HepG2 (cell line): ENCODE data around the gene WDR18. TPM values are rescaled to one million over a fixed set of nuclear protein-coding genes. Genes with fewer than 3 reads are reported as not detected.

ENCODE experiments used
- ATM ChIP-seq: fragments of 450-650 bp; IDR thresholded peaks from 2 replicates; pipeline ENCODE4 v1.7.1; 2017; ENCODE audit warnings: mild to moderate bottlenecking, borderline replicate concordance
- HES4 ChIP-seq: sonication (generic); formaldehyde crosslinking; IDR thresholded peaks from 2 replicates; pipeline ENCODE4 v1.9.0; 2021; ENCODE audit warnings: mild to moderate bottlenecking, missing genetic modification reagents, borderline replicate concordance
- HHEX ChIP-seq: IDR thresholded peaks from 2 replicates; pipeline ENCODE4 v1.6.1; 2016; ENCODE audit warnings: control low read depth
- HMG20B ChIP-seq: conservative IDR thresholded peaks from 2 replicates; pipeline ENCODE4 v1.6.1; 2016; ENCODE audit warnings: missing genetic modification reagents, missing compliant biosample characterization
- JARID2 ChIP-seq: sonication (generic); formaldehyde crosslinking; IDR thresholded peaks from 2 replicates; pipeline ENCODE4 v1.8.1; 2023; ENCODE audit warnings: missing genetic modification reagents, inconsistent platforms; ENCODE audit not compliant: insufficient replicate concordance
- MEF2D ChIP-seq: sonication (generic); formaldehyde crosslinking; IDR thresholded peaks from 2 replicates; pipeline ENCODE4 v1.5.1; 2020; ENCODE audit warnings: mild to moderate bottlenecking, missing genetic modification reagents
- NFIC ChIP-seq: IDR thresholded peaks from 2 replicates; pipeline ENCODE4 v1.6.1; 2012; ENCODE audit warnings: mild to moderate bottlenecking, low read length, inconsistent platforms
- NPAS2 ChIP-seq: sonication (generic); formaldehyde crosslinking; IDR thresholded peaks from 2 replicates; pipeline ENCODE4 v1.8.0; 2022; ENCODE audit warnings: mild to moderate bottlenecking, missing genetic modification reagents, borderline replicate concordance
- REXO4 ChIP-seq: sonication (generic); formaldehyde crosslinking; IDR thresholded peaks from 2 replicates; pipeline ENCODE4 v1.8.0; 2022; ENCODE audit warnings: missing genetic modification reagents, mild to moderate bottlenecking, borderline replicate concordance
- SIN3B ChIP-seq: fragments of 150-350 bp; IDR thresholded peaks from 2 replicates; pipeline ENCODE4 v1.6.1; 2014; ENCODE audit warnings: low read length
- ZC3H13 ChIP-seq: sonication (generic); formaldehyde crosslinking; IDR thresholded peaks from 2 replicates; pipeline ENCODE4 v1.8.1; 2023; ENCODE audit warnings: mild to moderate bottlenecking, missing genetic modification reagents, moderate library complexity
- ZNF510 ChIP-seq: sonication (generic); formaldehyde crosslinking; IDR thresholded peaks from 2 replicates; pipeline ENCODE4 v1.4.0; 2020; ENCODE audit warnings: low read depth, mild to moderate bottlenecking, missing genetic modification reagents
- ZNF530 ChIP-seq: sonication (generic); formaldehyde crosslinking; IDR thresholded peaks from 2 replicates; pipeline ENCODE4 v1.5.0; 2020; ENCODE audit warnings: low read depth, mild to moderate bottlenecking, missing genetic modification reagents
- ZNF563 ChIP-seq: sonication (generic); formaldehyde crosslinking; IDR thresholded peaks from 2 replicates; pipeline ENCODE4 v1.8.0; 2022; ENCODE audit warnings: mild to moderate bottlenecking, moderate library complexity, missing genetic modification reagents
- ZNF619 ChIP-seq: sonication (generic); formaldehyde crosslinking; IDR thresholded peaks from 2 replicates; pipeline ENCODE4 v1.4.0; 2020; ENCODE audit warnings: mild to moderate bottlenecking, missing genetic modification reagents
- ZNF7 ChIP-seq: IDR thresholded peaks from 2 replicates; pipeline ENCODE4 v1.6.1; 2016; ENCODE audit warnings: missing biosample characterization, missing genetic modification reagents
- ZNF724P ChIP-seq: sonication (generic); formaldehyde crosslinking; IDR thresholded peaks from 2 replicates; pipeline ENCODE4 v1.8.0; 2022; ENCODE audit warnings: missing genetic modification reagents, borderline replicate concordance
- ZNF776 ChIP-seq: sonication (generic); formaldehyde crosslinking; IDR thresholded peaks from 2 replicates; pipeline ENCODE4 v1.4.0; 2020; ENCODE audit warnings: mild to moderate bottlenecking, missing genetic modification reagents
- polyA plus RNA-seq, 8 experiments: library from polyadenylated mRNA; depleted of rRNA in 3 of 8; stranded (reverse) in 7 of 8; unstranded in 1 of 8; fragments of >200 nt; fragmentation: Illumina TruSeq in 4 of 8; extraction: Trizol in 4 of 8; gene quantifications; 2 replicates each; pipeline versions ENCODE4 v1.2.1 to v1.2.3, GENCODE V29; 2011 to 2016; ENCODE audit warnings: low read depth in 4 of 8, missing spikeins in 1 of 8, mixed read lengths in 1 of 8; ENCODE audit not compliant: insufficient read depth in 1 of 8
- total RNA-seq, 5 experiments: library from RNA; depleted of rRNA; stranded (reverse); fragments of >200 nt; fragmentation: Illumina TruSeq; extraction: Trizol; gene quantifications; 2 replicates each; pipeline ENCODE4 v1.2.3, GENCODE V29; 2016; ENCODE audit warnings: low read depth in 1 of 5
- TF ChIP-seq, protein P1 (sequence below): sonication (generic); formaldehyde crosslinking; IDR thresholded peaks from 2 replicates; pipeline ENCODE4 v1.4.0; 2020; ENCODE audit warnings: missing genetic modification reagents
- TF ChIP-seq, protein P2 (sequence below): IDR thresholded peaks from 2 replicates; pipeline ENCODE4 v1.4.0; 2020; ENCODE audit warnings: mild to moderate bottlenecking, missing genetic modification reagents
- TF ChIP-seq, protein P3 (sequence below): sonication (generic); formaldehyde crosslinking; IDR thresholded peaks from 2 replicates; pipeline ENCODE4 v1.9.0; 2021; ENCODE audit warnings: missing genetic modification reagents, borderline replicate concordance
- TF ChIP-seq, protein P4 (sequence below): sonication (generic); formaldehyde crosslinking; IDR thresholded peaks from 2 replicates; pipeline ENCODE4 v1.5.1; 2020; ENCODE audit warnings: mild to moderate bottlenecking, missing genetic modification reagents, moderate library complexity

WDR18 gene
- total and polyA plus RNA-seq, 2 of the 13 experiments (the other 11 are each of a cell fraction or from before 2014, with no cell fraction given) = 36.4 to 47.6 TPM

DNA sequence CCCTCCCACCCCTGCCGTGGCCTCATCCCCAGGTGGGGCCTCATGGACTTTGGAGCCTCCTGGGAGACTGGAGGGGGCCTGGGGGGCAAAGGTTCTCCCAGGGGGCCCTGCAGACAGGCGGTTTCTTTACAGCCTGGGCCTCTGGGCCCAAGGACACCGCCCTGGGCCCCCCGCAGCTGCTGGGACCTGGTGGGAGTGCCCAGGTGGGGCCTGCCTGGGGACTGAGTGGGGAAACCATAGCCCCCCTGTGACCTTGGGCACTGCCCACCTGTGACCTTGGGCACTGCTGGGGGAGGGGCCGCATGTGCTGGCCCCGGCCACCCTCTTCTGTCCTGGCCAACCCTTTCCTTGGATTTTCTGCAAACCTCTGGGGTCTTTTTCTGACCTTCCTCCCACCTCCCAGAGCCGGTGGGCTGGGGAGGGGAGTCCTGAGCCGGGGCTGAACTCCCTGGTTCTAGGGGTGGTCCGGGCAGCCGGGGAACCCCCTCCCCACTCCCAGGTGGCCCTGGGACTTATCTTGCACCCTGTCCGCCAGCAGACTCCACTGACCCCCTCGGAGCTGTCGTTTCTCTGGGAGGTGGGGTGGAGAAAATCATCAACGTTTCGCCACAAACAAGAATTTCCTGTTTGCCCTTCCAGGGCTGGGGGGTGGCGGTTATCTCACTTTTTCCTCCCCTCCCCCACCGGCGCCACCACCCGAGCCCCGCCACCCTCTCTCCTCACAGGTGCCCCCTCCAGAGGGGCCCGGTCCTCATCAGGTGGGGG lies 31.3 kb upstream of the WDR18 start (continued):
- TF ChIP-seq JARID2 (CRISPR knock-in tag) (no peak), ZC3H13 (CRISPR knock-in tag) (0 out of 2 replicates have a peak, but pooled peaks have one; percentile 29), ZNF510 (no peak), ATM (no peak), SIN3B (no peak), HES4 (CRISPR knock-in tag) (0 out of 2 replicates have a peak, but pooled peaks have one; percentile 7), ZNF619 (CRISPR knock-in tag) (peak; percentile 89), ZNF563 (CRISPR knock-in tag) (peak; percentile 52; the same call in 1 of the 2 replicates), ZNF530 (CRISPR knock-in tag) (no peak), HMG20B (peak; percentile 84), REXO4 (0 out of 2 replicates have a peak, but pooled peaks have one; percentile 43), NFIC (peak; percentile 81; the same call in 1 of the 2 replicates), NPAS2 (CRISPR knock-in tag) (no peak), ZNF7 (CRISPR knock-in tag) (no peak), MEF2D (CRISPR knock-in tag) (peak; percentile 91), HHEX (no peak), ZNF776 (CRISPR knock-in tag) (no peak), ZNF724P (CRISPR knock-in tag) (no peak)
- TF ChIP-seq, protein P1, sequence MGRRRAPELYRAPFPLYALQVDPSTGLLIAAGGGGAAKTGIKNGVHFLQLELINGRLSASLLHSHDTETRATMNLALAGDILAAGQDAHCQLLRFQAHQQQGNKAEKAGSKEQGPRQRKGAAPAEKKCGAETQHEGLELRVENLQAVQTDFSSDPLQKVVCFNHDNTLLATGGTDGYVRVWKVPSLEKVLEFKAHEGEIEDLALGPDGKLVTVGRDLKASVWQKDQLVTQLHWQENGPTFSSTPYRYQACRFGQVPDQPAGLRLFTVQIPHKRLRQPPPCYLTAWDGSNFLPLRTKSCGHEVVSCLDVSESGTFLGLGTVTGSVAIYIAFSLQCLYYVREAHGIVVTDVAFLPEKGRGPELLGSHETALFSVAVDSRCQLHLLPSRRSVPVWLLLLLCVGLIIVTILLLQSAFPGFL = no peak
- TF ChIP-seq, protein P2, sequence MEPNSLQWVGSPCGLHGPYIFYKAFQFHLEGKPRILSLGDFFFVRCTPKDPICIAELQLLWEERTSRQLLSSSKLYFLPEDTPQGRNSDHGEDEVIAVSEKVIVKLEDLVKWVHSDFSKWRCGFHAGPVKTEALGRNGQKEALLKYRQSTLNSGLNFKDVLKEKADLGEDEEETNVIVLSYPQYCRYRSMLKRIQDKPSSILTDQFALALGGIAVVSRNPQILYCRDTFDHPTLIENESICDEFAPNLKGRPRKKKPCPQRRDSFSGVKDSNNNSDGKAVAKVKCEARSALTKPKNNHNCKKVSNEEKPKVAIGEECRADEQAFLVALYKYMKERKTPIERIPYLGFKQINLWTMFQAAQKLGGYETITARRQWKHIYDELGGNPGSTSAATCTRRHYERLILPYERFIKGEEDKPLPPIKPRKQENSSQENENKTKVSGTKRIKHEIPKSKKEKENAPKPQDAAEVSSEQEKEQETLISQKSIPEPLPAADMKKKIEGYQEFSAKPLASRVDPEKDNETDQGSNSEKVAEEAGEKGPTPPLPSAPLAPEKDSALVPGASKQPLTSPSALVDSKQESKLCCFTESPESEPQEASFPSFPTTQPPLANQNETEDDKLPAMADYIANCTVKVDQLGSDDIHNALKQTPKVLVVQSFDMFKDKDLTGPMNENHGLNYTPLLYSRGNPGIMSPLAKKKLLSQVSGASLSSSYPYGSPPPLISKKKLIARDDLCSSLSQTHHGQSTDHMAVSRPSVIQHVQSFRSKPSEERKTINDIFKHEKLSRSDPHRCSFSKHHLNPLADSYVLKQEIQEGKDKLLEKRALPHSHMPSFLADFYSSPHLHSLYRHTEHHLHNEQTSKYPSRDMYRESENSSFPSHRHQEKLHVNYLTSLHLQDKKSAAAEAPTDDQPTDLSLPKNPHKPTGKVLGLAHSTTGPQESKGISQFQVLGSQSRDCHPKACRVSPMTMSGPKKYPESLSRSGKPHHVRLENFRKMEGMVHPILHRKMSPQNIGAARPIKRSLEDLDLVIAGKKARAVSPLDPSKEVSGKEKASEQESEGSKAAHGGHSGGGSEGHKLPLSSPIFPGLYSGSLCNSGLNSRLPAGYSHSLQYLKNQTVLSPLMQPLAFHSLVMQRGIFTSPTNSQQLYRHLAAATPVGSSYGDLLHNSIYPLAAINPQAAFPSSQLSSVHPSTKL = peak; percentile 86
- TF ChIP-seq, protein P3, sequence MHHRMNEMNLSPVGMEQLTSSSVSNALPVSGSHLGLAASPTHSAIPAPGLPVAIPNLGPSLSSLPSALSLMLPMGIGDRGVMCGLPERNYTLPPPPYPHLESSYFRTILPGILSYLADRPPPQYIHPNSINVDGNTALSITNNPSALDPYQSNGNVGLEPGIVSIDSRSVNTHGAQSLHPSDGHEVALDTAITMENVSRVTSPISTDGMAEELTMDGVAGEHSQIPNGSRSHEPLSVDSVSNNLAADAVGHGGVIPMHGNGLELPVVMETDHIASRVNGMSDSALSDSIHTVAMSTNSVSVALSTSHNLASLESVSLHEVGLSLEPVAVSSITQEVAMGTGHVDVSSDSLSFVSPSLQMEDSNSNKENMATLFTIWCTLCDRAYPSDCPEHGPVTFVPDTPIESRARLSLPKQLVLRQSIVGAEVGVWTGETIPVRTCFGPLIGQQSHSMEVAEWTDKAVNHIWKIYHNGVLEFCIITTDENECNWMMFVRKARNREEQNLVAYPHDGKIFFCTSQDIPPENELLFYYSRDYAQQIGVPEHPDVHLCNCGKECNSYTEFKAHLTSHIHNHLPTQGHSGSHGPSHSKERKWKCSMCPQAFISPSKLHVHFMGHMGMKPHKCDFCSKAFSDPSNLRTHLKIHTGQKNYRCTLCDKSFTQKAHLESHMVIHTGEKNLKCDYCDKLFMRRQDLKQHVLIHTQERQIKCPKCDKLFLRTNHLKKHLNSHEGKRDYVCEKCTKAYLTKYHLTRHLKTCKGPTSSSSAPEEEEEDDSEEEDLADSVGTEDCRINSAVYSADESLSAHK (CRISPR knock-in tag) = peak; percentile 53; the same call in 1 of the 2 replicates
- TF ChIP-seq, protein P4, sequence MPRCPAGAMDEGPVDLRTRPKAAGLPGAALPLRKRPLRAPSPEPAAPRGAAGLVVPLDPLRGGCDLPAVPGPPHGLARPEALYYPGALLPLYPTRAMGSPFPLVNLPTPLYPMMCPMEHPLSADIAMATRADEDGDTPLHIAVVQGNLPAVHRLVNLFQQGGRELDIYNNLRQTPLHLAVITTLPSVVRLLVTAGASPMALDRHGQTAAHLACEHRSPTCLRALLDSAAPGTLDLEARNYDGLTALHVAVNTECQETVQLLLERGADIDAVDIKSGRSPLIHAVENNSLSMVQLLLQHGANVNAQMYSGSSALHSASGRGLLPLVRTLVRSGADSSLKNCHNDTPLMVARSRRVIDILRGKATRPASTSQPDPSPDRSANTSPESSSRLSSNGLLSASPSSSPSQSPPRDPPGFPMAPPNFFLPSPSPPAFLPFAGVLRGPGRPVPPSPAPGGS (CRISPR knock-in tag) = no peak
